ENCODE data around the gene SCO1.

The SCO1 gene

GRCh38 chr17:10683853-10684252 lies 13.5 kb downstream of the SCO1 start:
- in situ Hi-C loops (cut with HindIII; ENCODE audit: low sequenced_read_pairs): no loop called here
- TF ChIP-seq CTCF (IDR thresholded peaks at IDR 0.05; ENCODE audit: low read depth, low read length): peak; percentile 55
- H3K4me3 ChIP-seq (ENCODE audit: low read depth, low read length): no peak overlapping the region
- DNase-seq (ENCODE audit: low read depth, low spot score): no peak

DNA sequence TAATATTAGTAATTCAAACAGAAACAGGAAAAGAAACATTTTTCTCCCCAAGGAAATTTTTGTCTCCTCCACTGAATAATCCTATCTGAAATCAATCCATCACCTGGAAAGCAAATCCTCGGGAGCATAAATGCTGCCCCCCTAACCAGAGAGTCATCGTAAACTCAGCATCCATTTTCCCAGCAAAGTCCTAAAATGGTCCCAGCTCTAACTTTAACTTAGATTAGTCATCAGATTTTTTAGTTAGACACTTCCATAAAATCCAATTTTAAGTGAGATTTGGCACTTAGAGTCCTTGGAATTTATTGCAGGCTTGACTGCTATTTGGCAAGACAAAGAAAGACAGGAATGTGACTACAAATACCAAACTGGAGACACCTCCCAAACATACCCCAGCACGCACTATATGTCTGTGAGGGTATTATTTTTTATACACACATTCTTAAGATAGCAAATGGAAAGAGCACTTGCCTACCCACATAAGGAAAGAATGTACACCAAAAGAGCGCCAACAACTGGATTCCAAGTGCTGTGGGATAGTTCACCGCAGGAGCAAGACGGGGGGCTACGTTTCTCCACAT lies 15.4 kb downstream of the SCO1 start:
- peak; percentile 34 for DNase-seq (ENCODE audit: low read depth, low spot score)
- in situ Hi-C loops (cut with HindIII; ENCODE audit: low sequenced_read_pairs): no loop called here
- TF ChIP-seq CTCF (IDR thresholded peaks at IDR 0.05; ENCODE audit: low read depth, low read length): no peak
- H3K4me3 ChIP-seq (ENCODE audit: low read depth, low read length): no peak overlapping the region

GRCh38 chr17:10674704-10675103 lies 22.6 kb downstream of the SCO1 start:
- in situ Hi-C loops (cut with HindIII; ENCODE audit: low sequenced_read_pairs): no loop called here
- no peak overlapping the region for H3K4me3 ChIP-seq (ENCODE audit: low read depth, low read length)
- no peak for DNase-seq (ENCODE audit: low read depth, low spot score)
- no peak for TF ChIP-seq CTCF (IDR thresholded peaks at IDR 0.05; ENCODE audit: low read depth, low read length)

- in situ Hi-C loops (cut with HindIII; ENCODE audit: low sequenced_read_pairs): no loop called here
- no peak for TF ChIP-seq CTCF (IDR thresholded peaks at IDR 0.05; ENCODE audit: low read depth, low read length)
- no peak for DNase-seq (ENCODE audit: low read depth, low spot score)
Observed at GRCh38 chr17:10673312-10673711, 24.0 kb downstream of the SCO1 start.

DNA sequence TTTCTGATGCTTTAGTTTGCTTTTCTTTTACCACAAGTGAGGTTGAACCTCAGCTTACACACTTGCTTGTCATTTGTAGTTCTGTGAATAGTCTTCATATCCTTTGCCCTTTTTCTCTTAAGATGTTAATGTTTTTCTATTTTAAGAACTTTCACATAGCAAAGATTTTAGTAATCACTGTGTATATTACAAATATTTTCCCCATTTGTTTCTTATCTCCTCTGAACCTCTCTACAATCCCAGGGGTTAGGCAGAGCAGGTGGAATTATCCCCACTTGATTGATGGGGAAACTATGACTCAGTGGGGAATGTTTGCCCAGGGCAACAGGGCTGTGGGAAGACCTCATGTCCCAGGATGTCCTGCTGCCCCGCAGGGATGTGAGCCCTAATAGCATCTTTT lies 28.6 kb downstream of the SCO1 start:
- in situ Hi-C loops (cut with HindIII; ENCODE audit: low sequenced_read_pairs): no loop called here
- DNase-seq (ENCODE audit: low read depth, low spot score): peak; percentile 9
- no peak for TF ChIP-seq CTCF (IDR thresholded peaks at IDR 0.05; ENCODE audit: low read depth, low read length)
- no peak overlapping the region for H3K4me3 ChIP-seq (ENCODE audit: low read depth, low read length)

More at GRCh38 chr17:10673312-10673711, 24.0 kb downstream of the SCO1 start:
- no peak overlapping the region for H3K4me3 ChIP-seq (ENCODE audit: low read depth, low read length)

GRCh38 chr17:10666906-10667305 lies 30.4 kb downstream of the SCO1 start:
- in situ Hi-C loops (cut with HindIII; ENCODE audit: low sequenced_read_pairs): no loop called here
- TF ChIP-seq CTCF (IDR thresholded peaks at IDR 0.05; ENCODE audit: low read depth, low read length): no peak
- DNase-seq (ENCODE audit: low read depth, low spot score): no peak
- no peak overlapping the region for H3K4me3 ChIP-seq (ENCODE audit: low read depth, low read length)

GRCh38 chr17:10664571-10664970 lies 32.8 kb downstream of the SCO1 start:
- no peak for TF ChIP-seq CTCF (IDR thresholded peaks at IDR 0.05; ENCODE audit: low read depth, low read length)
- DNase-seq (ENCODE audit: low read depth, low spot score): no peak
- in situ Hi-C loops (cut with HindIII; ENCODE audit: low sequenced_read_pairs): no loop called here
- H3K4me3 ChIP-seq (ENCODE audit: low read depth, low read length): no peak overlapping the region
